HL-60 (cell line): ENCODE results near the gene CCER1.

Source experiments
- CTCF ChIP-seq: IDR thresholded peaks from one replicate; pipeline ENCODE4 v1.5.1; 2011; ENCODE audit warnings: low read length, control low read depth, inconsistent platforms; ENCODE audit not compliant: insufficient read depth
- POLR2AphosphoS5 ChIP-seq: IDR thresholded peaks from 2 replicates; pipeline ENCODE4 v1.6.1; 2012; ENCODE audit warnings: low read depth

DNA sequence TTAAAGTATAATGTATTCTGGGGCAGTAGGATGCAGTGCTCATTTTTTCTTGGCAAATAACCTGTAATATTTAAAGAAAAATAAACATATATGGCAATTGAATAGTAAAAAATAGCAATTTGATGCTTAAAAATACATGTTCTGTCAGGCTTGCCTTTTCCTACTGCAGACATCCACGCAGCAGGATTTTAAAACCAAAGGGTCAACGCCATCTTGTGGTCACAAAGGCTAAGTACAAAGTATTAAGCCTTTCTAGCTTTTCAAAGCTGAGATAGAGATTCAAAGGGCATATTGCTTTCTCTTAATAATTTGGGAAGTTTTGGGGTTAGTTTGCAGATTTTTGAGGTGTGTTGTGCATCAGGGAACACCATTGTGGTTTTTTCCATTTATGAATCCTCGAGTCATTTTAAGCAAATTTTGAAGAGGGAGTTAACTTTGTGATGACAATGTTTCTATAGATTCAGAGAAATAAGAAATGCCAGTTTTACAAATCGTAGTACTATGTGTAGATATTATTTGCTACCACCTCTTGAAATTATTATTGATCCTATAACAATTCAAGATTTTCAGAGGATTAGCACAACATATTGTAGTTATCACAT is 4.7 kb upstream of the CCER1 start:
- TF ChIP-seq CTCF (peak; percentile 43), POLR2AphosphoS5 (no peak)
